DND-41 (cell line): Measurements from ENCODE around the gene RTN4RL2.

ENCODE experiments used
- CTCF ChIP-seq: IDR thresholded peaks from 2 replicates; pipeline ENCODE4 v1.5.1; 2012; ENCODE audit warnings: borderline replicate concordance, low read length, moderate library complexity, mild to moderate bottlenecking; ENCODE audit not compliant: poor library complexity, severe bottlenecking; ENCODE audit errors: extremely low read depth
- EZH2 ChIP-seq: IDR thresholded peaks from 3 replicates; pipeline ENCODE4 v1.6.1; 2012; ENCODE audit warnings: borderline replicate concordance, low read depth, mild to moderate bottlenecking, moderate library complexity, low read length, inconsistent platforms; ENCODE audit not compliant: severe bottlenecking

GRCh38 chr11:57422669-57423068 lies 37.7 kb upstream of the RTN4RL2 start:
- TF ChIP-seq CTCF: no peak
- TF ChIP-seq EZH2: no peak
